NK-92 (cell line): Measurements from ENCODE around the gene GPR176.

Experiments
- DNase-seq: peaks from one replicate; lab custom pipeline; 2025; ENCODE audit not compliant: unreplicated experiment; lab: John Stamatoyannopoulos, UW

Gene GPR176

DNA sequence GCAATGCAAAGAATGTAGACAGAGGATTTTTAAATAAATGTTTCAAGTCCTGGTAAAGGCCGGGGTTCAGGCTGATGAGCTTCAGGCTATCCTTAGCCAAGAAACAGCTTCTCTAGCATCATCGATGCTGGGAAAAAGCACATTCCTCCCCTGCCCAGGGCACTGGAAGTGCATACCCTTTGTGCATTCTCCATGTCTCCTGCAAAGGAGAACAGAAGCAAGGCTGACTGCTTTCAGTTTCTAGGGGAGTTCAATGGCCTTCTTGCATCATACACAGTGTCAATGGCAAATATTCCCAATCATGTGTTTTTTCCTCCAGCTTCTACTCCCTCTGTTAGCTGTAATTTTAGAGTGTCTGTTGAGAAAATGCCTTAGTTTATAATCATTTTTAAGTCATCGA, 59.9 kb downstream of the GPR176 start:
- DNase-seq, result no peak

DNA sequence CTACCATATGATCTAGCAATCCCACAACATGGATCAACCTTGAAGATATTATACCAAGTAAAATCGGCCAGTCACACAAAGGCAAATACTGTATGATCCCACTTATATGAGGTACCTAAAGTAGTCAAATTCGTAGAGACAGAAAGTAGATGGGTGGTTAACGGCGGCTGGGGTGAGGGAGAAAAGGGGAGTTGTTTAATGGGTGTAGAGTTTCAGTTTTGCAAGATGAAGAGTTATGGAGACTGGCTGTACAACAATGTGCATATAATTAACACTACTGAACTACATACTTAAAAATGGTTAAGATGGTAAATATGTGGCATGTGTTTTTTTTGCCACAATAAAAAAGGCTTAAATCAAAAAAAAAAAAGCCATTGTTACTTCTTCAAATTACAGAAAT, 60.4 kb downstream of the GPR176 start:
- DNase-seq, result no peak

DNA sequence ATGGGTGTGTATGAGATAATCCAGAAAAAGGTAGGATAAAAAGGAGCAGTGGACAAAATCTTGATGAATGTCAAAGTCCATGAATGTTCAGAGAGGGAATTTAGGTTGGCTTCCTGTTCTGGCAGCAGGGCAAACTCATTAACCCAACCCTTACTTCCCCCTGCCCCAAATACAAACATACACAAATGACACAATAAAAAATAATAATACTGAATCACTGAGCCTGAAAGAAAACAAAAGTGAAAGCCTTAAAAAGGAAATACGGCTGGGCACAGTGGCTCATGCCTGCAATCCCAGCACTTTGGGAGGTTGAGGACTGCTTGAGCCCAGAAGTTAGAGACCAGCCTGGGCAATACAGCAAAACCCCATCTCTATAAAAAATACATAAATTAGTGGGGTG, 62.9 kb downstream of the GPR176 start:
- DNase-seq, result no peak

DNA sequence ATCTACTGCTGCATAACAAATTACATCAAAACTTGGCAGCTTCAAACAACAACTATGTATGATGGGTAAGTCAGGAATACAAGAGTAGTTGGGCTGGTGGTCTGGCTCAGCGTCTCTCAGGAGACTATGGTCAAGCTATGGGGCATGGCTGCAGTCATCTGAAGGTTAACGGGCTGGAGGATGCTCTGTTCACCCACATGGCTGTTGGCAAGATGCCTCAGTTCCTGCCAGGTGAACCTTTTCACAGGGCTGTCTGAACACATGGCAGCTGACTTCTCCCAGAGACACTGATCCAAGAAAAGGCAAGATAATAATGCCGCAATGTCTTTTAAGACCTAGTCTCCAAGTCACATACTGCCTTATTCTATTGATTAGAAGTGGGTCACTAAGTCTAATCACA, 63.7 kb downstream of the GPR176 start:
- DNase-seq, result no peak

DNA sequence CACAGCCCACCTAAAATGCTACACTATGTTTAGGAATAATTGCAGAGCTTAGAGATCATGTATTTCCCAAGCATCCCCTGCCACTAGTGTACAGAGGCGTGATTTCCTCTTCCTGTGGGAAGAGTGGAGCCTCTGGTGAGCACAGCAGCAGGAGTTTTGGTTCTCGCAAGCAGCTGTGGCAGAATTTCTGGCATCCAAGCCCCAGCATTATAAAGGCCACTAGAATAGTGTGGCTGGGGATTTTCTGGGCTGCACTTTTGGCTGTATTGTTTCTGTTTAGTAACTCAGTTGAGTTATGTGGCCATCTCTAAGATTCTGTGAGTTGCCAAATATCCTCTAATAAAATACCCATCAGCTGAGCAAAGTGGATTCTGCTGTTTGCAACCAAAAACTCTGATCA, 64.7 kb downstream of the GPR176 start:
- no peak for DNase-seq

DNA sequence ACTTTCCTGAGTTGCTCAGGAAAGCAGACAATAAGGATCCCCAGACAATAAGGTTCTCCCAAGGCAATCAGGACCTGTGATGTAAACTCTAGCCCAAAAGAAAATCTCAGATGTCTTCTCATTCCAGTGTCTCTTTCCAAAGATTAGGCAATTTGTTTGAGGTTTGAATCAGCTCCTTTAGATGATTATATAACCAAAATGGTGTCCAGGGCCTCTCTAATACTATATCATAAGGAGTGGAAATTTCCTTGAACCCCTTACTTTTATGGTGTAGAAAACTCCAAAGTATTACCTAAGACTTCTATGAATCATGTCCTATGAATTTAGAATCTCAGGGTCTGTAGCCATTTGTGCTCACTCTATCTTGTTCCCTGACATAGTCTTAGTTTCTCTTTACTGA, 65.9 kb downstream of the GPR176 start:
- DNase-seq, result no peak

DNA sequence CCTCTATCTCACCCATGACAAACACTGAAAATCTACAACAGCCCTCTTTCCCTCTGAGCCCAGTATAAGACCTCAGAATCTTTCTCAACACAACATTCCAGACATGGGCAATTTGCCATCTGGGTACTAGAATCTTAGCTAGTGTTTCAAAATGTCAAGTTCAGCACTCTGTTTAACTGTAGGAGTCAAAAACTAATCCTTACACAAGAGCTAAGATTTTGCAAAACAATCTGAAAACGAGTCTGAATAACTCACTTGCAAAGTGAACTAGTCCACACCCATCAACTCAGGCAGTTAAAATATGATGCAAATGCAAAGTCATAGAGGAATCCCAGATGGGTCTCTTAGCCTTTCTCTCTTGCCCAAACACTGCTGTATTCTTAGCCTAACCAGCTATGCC, 67.8 kb downstream of the GPR176 start:
- no peak for DNase-seq

DNA sequence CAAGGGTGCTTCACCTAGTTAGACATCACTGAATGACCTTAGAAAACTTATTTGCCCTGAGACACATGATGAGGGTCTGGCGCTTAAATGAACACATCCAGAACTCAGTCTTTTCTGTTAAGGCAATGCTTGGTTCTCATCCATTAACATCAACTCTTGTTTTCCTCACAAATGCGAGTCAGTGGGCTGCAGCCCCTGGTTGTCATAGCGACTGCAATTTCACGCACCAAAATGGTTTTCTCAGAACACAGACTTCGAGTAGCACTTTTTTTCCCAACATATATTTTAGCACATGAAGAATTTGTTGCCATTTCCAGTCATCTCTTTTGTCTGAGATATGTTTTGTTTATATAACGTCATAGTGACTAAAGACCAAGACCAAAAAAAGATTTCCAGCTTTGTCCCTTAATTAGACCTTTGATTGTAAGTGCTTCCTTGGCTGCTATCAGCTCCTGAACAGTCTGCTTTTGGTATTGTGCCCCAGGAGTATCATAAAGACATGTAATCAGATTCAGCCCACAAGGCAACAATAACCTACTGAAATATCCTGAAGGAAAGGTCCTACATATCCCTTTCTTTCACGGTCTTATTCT, 68.5 kb downstream of the GPR176 start:
- no peak for DNase-seq

DNA sequence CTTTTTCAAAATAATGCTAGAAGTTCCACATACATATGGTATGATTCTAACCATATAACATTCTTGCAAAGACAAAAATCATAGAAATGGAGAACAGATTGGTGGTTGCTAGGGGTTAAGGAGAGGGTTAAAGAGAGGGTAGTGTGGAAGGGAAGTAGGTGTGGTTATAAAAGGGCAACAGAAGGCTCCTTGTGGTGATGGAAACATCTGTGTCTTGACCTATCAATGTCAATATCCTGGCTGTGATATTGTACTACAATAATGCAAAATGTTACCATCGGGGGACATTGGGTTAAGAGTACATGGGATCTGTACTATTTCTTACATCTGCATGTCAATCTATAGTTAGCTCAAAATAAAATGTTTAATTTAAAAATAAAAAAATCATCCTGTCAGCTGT, 69.6 kb downstream of the GPR176 start:
- DNase-seq, result no peak

DNA sequence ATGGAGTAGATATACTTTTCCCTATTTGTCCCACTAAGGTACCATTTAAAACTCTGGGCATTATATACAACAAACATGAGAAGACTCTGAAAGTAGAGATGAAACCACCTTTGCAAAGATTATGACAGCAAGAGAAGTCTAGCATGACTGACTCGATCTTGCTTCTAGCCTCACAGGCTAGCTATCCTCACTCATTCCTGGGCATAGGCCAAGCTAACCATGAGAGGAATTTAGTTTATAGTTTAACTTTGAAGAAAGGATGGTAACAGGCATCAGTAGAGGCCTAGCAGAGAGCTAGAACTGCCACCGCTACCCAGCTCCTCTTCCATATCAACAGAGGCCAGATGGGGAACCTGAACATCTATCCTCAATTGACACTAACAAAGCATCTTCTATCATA, 74.0 kb downstream of the GPR176 start:
- no peak for DNase-seq

DNA sequence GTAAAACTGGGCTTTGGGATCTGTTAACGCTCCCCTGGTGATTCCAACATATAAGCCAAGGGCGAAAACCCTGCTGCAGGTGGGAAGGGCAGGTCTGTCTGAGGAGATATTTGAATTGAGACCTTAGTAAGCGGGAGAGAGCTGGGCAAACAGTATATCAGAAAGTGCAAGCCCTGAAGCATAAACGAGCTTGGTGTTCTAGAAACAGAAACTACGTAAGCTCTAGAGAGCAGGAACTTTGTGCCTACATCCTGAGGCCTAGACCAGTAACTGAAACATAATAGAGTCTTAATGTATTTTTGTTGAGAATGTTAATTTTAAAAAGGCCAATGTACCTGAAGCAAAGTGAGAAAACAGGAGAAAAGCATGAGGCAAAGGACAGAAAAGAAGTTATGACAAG, 74.5 kb downstream of the GPR176 start:
- DNase-seq, result no peak

DNA sequence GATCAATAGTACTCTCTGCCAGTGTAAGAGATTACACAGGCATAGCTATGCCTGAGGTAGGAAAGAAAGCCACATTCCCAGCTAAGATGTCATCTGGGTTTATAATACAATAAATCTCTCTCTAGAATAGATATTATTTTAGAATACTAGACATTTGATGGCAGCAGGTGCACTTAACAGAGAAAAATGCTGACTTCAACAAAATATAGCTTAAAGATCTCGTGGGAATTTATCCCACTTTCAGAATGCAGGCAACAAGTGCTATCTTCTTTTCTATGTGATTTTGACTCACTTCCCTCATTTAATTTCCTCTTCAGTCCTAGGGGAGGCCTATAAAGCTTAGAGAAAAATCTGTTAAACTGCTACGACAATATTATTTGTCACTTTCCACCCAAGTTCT, 76.5 kb downstream of the GPR176 start:
- no peak for DNase-seq

DNA sequence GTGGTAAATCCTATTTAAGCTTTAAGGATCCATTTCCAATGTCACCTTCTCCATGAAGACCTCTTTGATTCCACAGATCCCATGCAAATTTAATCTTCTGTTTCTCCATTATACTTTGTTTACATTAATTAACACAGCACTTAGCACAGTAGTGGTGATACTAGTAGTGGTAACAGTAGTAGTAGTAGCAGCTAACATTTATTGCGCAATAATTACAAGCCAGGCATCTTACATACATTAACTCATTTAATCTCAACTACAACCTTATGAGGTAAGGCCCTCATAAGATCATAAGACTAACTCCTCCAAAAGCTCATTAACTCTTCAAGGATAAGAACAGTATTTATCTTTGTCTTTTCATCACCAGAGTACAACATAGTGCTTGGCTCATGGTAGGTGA, 82.6 kb downstream of the GPR176 start:
- DNase-seq, result no peak

DNA sequence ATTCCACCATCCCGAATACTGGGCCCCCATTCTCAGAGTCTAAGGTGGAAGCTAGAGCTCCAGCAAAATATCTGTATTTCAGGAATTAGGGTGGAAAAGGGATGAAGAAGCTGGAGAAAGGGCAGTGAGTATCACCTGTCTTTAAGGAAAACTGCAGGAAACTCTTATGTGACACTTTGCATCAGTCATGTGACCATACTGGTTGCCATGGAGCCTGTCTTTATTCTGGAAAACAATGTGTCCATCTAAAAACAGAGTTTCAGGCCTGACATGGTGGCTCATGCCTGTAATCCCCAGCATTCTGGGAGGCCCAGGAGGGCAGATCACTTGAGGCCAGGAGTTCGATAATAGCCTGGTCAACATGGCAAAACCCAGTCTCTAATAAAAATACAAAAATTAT, 84.5 kb downstream of the GPR176 start:
- DNase-seq, result no peak

DNA sequence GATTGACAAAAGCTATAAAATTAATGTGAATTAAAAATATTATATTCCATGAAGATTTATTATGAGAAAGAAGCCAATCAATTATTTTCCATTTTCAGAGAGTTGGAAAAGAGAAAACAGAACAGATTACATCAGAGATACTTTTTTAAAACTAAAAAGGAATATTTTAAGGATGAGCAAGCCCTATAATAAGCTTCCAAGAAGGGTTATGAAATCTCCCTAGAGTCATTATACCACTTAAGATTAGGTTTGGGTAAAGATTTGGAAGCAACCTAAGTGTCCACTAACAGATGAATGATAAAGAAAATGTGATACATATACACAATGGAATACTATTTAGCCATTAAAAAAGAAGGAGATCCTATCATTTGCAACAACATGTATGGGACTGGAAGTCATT, 85.8 kb downstream of the GPR176 start:
- no peak for DNase-seq

DNA sequence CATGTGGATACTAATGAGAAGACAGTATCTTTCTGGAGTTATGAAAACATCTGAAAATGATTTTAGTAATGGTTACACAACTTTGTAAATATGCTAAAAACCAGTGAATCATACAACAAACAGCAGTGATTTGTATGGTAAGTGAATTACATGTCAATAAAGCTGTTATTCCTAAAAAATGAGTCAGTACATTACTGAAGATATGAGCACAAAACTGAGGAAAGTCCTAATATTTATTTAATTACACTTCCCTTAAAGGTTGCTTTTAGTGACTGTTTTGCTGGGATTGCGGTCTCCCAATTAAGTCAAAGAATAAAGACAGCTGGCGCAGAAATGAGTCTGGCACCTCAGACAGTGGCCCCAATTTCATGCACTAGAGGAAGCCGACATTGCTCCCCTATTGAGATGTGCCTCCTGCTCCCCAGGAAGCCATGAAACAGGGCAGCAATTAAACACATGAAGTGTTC, 86.5 kb downstream of the GPR176 start:
- no peak for DNase-seq

DNA sequence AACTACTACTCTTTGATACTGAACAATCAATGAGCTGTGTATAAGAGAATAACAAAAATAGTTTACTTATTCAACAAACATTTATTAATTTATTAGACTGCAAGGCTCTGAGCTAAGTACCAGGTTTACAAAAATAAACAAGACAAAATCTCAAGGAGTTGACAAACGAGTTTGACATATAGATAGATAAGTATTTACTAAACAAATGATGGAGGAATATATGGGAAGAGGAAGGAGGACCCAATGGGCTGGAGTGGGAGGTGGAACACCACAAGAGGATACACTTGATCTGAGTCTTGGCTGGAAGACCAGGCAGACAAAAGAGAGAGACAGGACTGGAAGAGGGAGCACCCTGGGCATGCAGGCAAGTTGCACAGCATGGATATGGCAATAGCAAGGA, 89.9 kb downstream of the GPR176 start:
- DNase-seq, result no peak

DNA sequence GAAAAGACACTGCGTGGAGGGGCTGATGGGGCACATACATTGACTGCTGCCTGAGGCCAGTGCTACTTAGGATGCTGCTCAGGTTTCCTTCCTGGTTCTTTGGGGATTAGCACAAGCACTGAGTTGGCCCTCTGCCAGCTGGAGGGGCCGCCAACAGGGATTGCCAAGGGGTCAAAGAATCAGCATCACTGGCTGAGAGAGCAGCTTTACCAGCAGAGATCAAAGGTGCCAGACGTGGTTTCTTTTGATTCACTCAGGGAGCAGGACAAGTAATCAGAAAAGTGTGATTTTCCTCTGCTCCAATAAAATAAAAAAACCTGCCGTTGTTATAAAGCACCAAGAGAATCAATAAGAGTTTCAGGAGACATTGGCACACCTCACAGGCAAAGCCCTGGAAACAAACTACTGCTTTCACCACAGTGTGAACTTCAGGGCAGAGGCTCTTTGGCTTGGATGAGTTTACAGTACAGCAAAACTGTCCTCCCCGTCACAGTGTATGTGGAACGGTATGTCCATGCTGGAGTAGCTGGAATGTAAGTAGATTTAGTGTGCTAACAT, 91.6 kb downstream of the GPR176 start:
- no peak for DNase-seq

DNA sequence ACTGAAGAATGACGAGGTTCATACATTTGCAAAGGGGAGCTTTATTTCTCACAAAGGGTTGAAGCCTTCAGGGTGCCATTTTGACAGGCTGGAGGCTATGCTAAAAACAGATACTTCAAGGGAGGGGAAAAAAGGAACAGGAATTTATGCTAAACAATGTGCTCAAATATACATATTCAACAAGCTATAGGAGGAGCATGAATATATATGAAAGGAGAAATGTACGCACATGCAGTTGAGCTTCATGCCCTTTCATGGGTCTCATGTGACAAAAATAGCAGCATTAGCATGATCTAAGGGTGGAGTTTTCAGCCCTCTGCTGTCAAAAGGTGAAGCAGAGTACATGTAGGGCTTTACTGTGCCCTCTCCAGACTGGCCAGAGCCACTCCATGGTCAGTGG, 93.1 kb downstream of the GPR176 start:
- DNase-seq, result no peak

DNA sequence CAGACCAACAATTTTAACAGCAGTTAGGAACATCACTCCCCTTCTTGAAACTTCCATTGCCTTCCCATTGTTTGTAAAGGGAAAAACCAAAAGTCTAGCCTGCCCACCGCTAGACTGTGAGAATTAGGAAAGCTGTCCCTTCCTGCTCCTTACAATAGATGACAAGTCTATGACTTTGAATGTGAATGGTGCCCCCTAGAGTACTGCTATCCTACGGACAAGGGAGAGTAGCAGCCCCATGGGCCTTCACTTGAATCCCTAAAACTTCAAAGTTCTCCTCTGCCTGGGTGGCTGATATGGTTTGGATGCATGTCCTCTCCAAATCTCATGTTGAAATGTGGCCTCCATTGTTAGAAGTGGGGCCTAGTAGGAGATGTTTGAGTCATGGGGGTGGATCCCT, 96.4 kb downstream of the GPR176 start:
- no peak for DNase-seq

DNA sequence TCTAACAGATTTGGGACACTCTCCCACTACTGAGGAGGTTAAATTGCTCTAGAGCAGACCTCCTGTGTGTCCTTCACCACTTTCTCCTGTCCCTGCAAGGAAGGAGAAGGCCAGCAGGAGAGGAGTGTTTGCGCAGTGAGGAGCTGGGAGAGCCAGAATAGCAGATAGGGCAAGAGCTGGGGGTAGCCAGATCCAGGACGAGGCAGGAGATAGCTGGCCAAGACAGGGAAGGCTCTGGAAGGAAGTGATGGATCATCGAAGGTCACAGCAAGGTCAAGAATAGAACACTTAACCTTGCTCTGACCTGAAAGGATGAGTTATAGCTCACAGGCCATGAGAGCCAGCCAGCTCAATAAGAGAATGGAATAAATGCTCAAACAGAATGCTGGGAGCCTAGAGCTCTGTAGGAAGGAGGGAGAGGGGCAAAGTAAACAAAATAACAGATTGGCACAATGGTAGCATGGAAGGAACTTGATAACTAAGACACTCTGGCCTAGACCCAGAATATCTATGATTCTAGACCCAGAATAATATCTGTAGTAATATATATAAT, 99.9 kb downstream of the GPR176 start:
- DNase-seq, result no peak

DNA sequence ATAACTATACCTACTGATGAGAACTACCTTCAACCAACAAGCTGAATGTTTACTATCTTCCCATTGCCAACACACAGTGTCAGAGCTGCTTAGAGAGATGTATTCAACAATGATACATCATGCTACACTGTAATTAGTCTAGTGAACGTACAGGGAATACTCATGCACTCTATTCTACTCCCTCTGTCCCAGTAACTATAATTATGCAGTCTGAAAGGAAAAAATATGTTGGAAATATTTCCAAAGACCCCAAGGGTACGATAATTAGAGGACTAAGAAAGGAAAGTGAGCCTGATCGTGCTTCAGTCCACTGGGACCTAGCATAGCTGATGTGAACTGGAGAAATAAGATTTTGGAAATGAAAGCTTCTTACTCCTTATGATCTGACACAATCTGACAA, 100.5 kb downstream of the GPR176 start:
- DNase-seq, result no peak

DNA sequence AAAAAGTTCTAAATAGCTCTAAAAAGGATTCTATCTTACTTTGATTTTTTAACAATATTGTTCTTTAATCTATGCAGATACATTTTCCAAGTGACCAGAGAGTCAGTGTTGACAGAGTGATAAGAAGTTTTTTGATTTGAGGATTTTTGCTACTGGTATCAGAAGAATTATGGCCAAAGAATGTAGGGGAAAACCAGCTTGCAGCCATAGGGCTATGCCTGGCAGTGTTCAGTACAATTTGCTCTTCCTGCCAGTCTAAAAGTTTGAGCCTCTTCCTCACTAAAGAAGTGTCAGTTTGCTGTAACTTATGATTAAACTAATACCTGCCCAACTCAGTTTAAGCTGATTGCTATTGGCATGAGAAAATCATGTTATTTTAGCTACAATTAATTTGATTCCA, 102.2 kb downstream of the GPR176 start:
- DNase-seq, result no peak
